NOMO-1 (cell line): ENCODE measurements around the gene SYCE3.

Experiments used
- DNase-seq, 2 experiments: peaks; one replicate each; lab custom pipeline; 2025; ENCODE audit not compliant: unreplicated experiment in 2 of 2; lab: John Stamatoyannopoulos, UW

SYCE3 gene

DNA sequence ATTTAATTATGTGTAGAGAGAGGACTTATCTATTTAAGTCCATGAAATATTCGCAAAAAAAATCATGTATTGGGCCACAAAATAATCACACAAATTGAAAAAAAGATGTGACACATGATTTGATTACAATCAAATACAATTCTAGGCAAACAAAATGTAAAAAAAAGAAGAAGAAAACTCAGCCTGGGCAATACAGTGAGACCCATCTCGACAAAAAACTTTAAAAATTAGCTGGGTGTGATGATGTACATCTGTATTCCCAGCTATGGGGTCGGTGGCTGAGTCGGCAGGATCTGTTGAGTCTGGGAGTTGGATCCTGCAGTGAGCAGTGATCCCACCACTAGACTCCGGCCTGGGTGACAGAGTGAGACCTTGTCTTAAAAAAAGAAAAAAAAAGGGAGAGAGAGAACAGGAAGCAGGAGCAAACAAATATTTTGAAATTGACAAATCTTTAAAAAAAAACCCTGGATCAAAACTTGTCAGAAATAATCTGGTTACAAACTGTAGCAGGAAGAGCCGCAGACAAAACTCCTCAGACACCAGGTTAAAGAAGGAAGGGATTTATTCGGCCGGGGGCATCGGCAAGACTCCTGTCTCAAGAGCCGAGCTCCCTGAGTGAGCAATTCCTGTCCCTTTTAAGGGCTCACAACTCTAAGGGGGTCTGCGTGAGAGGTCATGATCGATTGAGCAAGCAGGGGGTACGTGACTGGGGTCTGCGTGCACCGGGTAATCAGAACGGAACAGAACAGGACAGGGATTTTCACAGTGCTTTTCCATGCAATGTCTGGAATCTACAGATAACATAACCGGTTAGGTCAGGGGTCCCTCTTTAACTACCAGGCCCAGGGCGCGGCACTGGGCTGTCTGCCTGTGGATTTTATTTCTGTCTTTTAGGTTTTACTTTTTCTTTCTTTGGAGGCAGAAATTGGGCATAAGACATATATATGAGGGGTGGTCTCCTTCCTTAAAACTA is 29.6 kb downstream of the SYCE3 start:
- no peak for DNase-seq

GRCh38 chr22:50531962-50532674 is 30.6 kb downstream of the SYCE3 start:
- no peak for DNase-seq

GRCh38 chr22:50531546-50531961 is 31.2 kb downstream of the SYCE3 start:
- peak; percentile 67 to 75 for DNase-seq

- peak; percentile 85 to 92 for DNase-seq
These were observed 31.7 kb downstream of the SYCE3 start for GRCh38 chr22:50530877-50531545.

DNA sequence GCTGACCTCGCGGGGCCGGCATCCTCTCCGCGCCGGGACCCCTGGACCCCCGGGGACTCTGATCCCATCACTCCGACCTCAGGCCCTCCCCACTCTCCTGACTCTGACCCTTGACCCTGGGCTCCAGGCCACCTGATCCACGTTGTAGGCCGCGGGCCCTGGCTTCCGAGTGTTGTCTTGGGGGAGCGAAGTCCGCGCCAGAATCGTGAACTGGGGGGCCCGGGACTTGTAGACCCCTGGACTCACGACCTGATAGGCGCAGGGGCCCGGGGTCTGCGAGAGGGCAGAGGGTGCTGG is 32.2 kb downstream of the SYCE3 start:
- peak; percentile 50 for DNase-seq

- DNase-seq: peak; percentile 85 to 90
These were observed 32.7 kb downstream of the SYCE3 start, which contains the start of gene TYMP for GRCh38 chr22:50529897-50530579. Gene TYMP (minus strand): TSS chr22:50530012. CDS start chr22:50529709, 303 bp downstream.

GRCh38 chr22:50529416-50529896 is 33.3 kb downstream of the SYCE3 start:
- DNase-seq: no peak

DNA sequence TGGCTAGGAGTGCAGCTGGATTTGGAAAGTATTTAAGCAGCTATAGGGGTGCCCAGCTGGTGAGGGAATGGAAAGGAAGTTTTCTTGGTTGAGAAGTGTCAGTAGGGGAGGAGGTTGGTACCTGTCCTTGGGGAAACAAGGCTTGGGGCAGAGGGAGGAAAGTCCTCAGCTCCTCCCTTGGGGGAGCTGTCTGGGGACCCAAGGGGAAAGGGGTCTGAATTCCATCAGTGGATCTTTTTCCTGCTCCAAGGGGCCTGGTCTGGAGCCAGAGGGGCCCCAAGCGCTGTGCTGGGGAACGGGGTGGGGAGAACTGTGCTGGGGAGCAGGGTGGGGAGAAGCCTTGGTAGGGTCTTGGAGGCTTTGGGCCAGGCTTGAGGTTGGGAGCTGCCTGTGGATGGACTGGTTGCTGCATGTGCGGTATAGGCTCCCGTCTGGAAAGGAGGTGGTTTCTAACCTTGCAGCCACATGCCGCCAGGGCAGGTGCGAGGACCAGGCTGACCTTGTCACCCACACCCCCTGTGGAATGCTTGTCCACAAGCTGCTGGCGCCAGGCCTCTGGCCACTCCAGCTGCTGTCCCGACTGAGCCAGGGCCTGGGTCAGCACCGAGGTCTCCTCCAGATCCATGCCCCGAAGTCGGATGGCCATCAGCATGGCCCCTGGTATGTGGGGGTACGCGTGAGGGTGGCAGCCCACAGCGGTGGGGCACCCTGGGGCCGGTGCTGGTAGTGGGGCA is 33.9 kb downstream of the SYCE3 start:
- DNase-seq: no peak

- no peak for DNase-seq
These were observed 34.6 kb downstream of the SYCE3 start for GRCh38 chr22:50527921-50528681.

DNA sequence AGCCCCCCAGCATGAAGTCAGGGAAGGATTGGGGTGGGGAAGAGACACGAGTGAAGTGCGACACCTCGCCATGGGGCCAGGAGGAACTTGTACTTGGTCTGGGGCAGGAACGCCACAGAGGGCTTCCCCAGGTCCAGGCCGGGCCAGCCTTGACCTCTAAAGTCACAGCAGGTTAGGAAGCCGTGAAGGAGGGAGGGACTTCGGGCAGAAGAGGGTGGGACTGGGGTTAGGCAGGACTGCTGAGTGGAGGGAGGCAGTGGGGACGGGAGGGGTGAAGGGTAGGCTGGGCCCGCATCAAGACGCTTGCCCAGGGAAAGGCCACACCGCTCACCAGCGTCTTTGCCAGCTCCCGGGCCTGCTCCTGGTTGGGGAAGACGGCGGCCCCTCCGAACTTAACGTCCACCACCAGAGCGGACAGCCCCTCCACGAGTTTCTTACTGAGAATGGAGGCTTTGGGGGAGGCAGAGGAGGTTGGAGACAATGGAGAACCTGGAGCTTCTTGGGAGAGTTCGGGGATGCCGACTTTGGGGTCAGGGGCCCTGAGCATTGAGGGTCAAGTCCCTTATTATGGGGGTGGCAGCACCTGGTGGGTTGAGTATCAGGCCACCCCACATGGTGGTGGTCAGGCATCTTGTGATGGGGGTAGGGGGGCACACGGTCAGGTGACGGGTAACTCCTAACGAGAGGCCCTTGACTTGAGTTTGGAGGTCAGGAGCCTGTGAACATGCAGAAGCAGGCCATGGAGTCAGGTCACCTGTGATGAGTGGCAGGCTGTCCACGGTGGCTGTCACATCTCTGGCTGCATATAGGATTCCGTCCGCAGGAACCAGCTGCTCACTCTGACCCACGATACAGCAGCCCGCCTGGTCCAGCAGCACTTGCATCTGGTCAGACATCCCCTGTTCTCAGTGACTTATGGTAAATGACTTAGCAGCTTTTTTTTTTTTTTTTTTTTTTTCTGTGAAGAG is 35.6 kb downstream of the SYCE3 start:
- peak; percentile 78 to 84 for DNase-seq

DNA sequence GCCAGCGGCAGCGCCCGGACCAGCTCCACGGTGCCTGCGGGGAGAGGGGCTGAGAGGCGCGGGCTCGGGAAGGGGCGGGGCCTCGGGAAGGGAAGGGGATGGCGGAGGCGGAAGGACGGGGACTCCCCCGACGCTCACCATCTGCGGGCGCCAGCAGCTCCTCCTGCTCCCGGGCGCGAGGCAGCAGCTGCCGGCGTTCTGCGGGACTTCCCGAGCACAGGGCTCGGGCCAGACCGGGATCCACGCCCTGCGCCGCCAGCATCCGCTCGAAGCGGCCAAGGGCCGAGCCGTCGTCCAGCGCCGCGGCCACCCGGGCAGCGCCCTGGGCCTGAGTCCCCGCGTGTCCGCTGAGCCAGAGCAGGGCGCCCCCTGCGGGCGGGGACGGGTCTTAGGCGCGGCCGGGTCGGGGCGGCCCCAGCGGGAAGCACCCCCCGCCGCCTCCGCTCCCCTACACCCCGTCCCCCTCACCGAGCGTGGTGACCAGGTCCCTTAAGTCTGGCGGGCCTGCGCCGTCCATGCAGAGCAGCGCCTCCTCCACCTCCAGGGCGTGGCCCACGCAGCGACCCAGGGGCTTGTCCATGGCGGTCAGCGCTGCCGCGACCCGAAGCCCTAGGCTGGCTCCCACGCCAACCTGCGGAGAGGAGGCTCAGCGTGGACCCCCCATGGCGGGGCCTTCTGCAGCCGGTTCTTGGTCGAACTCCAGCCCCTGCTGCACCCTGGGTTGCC is 36.4 kb downstream of the SYCE3 start:
- DNase-seq: peak; percentile 80 to 84

DNA sequence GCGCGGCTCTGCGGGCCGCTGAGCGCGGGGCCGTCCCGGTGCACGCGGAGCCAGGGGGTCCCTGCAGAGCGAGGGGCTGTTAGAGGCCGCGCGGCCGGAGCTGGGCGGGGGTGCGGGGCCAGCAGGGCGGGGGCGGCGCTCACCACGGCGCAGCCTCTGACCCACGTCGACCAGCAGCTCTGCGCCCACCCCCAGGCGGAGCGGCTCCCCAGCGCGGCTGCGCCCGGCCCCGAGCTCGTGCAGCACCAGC is 36.9 kb downstream of the SYCE3 start:
- DNase-seq: no peak

GRCh38 chr22:50525104-50525857 is 37.4 kb downstream of the SYCE3 start, which contains the start of gene SCO2:
Gene SCO2 (minus strand): TSS chr22:50525598. CDS start chr22:50524411, 1,187 bp downstream.
- DNase-seq: peak; percentile 93 to 97

DNA sequence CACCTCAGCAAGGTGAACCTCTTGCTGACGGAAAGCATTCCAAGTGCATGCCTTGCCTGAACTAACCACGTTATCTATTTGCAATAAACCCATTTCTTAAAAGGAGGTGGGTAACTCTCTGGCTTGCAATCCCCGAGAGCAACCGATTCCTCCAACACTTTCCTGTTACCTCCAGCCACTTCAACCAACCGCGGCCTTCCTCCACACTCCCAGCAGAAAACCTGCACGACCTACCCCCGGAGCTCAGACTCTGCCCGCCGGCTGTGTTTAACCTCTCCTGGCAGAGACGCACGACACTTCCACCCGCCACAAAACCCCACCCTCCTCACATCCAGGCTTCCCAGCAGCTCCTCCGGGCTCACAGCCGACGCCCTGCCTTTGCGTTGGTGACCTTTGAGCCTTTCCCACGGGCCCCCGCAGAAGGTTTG is 38.0 kb downstream of the SYCE3 start:
- peak in 1 of 2 experiments; percentile 40 for DNase-seq

- DNase-seq: no peak
These were observed 38.7 kb downstream of the SYCE3 start for GRCh38 chr22:50523806-50524675.

DNA sequence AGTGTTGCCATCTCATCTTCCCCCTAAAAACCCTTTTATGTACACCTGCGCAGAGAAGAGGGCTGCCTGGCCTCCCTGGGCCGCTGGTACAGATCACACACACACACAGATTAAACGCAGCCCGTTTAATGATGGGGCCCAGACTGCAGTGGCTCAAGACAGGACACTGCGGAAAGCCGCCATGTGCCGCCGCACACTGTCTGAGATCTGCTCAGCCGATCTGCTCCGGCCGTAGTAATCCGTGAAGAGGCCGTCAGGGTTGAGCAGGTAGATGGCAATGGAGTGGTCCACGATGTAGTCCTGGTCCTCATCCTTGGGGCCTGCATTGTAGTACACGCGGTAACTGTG is 39.3 kb downstream of the SYCE3 start:
- no peak for DNase-seq
